SHP77 (cell line): ENCODE data around the gene ABI2.
A peak's percentile ranks its signal among the peaks of the same experiment; 100 is the strongest.
"Not testable (repeated sequence)": the region's sequence is repeated elsewhere in the genome, so short reads cannot be mapped to it uniquely, and the experiment has no call there.

Experiments
- DNase-seq, 2 experiments: peaks; one replicate each; lab custom pipeline; 2025; lab: John Stamatoyannopoulos, UW

Gene ABI2

GRCh38 chr2:203359450-203359849 lies 31.3 kb downstream of the ABI2 start:
- no peak for DNase-seq

DNA sequence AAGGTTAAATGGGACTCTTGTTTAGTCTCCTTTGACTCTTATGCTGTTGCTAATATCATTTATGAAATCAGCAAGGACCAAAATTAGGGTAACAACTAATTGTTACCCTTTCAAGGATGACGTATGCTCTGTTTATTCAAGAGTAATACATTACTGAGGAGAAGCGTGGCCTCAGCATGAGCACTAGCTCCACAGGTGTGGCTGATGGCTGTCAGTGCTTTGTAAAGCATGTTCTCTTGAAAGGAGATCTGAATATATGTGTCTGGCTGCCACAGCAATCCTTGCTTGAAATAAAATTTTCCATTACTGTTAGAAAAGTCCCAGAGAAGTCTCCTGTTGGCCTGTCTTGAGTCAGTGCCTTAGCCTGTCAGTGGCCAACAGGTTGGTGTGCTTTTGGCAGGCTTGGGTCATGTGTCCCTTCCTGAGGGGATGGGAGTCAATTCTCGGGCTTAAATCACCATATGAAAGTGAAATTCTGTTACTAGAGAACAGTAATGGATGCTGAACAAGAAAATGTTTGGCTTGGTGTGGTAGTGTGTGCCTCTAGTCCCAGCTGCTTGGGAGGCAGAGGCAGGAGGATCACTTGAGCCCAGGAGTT lies 32.7 kb downstream of the ABI2 start:
- DNase-seq, result peak in 1 of 2 experiments; percentile 3

DNA sequence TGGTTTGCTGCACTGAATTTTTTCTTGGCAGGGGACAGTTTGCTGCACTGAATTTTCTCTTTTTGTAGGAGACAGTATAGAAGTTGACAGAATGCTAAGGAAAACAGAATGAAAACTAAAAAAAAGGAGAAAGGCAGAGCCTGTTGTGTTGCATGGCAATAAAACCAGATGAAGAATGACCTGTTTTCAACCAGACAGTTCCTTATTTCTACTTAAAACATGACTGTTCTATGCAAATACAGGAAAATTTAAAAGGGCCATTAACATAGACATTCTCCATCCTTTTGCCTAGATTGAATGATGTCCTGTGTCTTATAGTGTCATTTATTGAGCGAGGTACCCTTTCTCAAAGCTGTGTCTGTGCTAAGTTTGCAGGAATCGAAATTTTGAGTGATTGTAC lies 33.3 kb downstream of the ABI2 start:
- no peak for DNase-seq

DNA sequence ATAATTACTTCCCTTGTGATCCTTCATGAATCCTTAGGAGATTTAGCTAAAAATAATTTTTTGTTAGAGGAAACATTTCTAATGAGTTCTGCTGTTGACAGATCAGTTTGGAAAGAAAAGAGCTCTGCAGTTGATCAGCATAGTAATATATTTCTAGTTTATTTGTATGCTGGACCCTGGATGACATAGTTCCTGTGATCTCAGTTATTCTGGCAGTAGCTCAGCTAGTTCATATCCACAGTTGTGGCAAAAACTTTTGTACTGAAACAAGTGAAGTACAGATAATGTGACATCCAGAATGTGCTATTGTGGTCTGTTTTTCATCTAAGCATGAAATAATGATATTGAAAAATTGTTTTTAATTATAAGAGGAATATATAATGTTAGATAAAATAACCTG lies 33.7 kb downstream of the ABI2 start:
- no peak for DNase-seq

DNA sequence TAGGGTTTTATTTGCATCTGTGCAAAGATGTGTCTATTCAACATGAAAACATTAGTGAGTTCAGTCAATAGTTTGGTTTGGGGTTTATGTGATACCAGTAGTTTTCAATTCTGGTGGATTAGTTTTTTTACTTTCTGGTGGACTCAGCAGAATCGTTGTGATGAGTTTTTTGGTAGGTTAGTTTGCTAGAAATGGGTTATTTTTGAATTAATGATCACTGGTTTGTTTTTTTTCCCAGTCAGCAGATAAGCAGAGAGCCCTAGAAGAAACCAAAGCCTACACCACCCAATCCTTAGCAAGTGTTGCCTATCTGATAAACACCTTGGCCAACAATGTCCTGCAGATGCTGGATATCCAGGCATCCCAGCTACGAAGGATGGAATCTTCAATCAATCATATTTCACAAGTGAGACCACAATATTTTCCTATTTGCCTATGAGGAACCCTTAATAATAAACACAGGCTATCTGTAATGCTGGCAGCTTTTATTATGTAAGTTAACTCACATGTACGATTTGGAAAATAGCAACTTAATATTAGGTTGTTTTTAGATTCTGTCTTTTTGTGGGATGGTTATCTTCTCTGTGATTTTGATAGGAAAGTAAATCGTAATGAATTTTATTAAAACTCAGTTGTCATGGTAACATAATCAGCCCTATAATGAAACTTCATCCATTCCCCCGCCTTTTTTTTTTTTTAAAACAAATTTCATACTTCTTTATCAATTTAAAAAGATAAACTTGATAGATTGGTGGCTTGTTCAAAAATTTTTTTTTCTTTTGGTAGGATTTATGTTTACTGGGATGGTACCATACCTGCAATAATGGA lies 38.7 kb downstream of the ABI2 start:
- no peak for DNase-seq

- DNase-seq, result not testable (repeated sequence)
Measured at GRCh38 chr2:203372706-203373105, 44.5 kb downstream of the ABI2 start.

DNA sequence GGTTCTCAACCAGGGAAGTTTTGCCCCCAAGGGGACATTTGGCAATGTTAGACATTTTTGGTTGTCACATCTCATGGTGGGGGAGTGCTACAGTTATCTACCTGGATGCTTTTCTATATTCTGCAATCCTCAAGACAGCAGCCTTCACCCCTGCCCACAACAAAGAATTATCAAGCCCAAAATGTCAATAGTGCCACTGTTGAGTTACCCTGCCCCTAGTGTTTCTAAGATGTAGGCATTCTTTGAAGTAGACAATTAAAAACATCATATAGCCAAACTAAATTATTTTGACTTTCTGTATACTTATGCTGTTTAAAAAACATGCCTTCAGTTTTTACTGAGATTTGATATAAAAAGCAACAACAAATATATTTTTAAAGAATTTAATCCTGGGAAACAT lies 48.0 kb downstream of the ABI2 start:
- DNase-seq, result no peak

- DNase-seq, result no peak
Measured at GRCh38 chr2:203379156-203379555, 51.0 kb downstream of the ABI2 start.

DNA sequence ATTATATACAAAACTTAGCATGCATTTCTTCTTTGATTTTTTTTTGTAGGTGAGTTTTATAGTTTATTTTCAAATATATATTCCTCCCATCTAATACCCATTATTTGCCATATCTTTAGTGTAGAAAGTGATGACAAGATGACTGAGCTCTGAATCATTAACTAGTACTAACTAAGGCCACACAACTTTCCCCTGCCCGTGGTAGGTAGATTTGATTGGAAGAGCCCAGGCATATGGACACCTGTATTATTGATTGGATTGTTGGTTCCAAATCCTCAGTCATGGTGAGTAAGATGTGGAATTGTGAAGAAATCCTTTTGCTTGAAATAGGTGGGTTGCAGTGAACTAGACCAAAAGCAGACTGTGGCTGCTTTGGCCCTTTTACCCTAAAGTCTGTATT lies 54.8 kb downstream of the ABI2 start:
- no peak for DNase-seq

DNA sequence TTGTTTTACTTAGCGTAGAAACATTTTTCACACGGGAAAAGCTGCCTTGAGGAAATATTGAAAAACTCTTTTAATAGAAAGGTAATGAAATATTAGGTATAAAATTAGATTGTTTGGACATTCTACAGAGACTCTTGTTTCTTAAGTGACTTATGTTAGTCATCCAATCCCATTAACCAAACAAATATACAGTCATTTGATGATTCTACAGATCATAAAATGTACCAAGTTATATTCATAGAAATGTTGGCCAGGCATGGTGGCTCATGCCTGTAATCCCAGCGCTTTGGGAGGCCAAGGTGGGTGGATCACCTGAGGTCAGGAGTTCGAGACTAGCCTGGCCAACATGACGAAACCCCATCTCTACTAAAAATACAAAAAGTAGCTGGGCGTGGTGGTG lies 60.0 kb downstream of the ABI2 start:
- not testable (repeated sequence) for DNase-seq

- DNase-seq, result no peak
Measured at GRCh38 chr2:203394519-203395227, 66.5 kb downstream of the ABI2 start.

DNA sequence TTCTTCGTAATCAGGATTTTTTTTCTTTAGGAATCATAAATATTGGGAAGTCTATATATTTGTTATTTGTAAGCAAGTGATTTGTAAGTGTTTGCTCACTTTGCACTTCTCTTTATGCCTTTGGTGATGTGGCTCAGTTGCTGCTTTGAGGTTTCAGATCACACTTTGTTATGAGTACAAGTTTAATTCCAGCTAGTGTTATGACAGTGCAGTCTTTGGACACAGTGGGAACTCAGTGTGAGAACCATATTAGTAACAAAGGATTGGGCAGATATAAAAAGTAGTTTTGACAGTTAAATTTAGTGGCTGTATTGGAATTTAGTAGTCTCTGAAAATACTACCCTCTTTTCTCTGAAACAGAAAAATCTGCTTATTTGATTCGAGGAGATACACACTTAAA lies 67.7 kb downstream of the ABI2 start:
- DNase-seq, result no peak

- DNase-seq, result no peak
Measured at GRCh38 chr2:203396667-203397066, 68.5 kb downstream of the ABI2 start.

DNA sequence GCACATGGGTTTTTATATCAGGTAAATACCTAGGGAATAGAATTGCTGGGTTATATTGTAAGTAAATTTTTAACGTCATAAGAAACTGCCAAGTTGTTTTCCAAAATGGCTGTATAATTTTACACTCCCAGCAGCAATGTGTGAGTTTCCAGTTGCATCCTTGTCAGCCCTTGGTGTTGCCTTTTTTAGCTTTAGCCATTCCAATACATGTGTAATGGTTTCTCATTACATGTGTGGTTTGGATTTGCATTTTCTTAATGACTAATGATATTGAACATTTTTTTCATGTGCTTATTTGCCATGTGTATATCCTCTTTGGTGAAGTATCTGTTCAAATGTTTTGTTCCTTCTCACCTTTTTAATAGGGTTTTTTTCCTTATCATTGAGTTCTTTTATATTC lies 70.8 kb downstream of the ABI2 start:
- no peak for DNase-seq

DNA sequence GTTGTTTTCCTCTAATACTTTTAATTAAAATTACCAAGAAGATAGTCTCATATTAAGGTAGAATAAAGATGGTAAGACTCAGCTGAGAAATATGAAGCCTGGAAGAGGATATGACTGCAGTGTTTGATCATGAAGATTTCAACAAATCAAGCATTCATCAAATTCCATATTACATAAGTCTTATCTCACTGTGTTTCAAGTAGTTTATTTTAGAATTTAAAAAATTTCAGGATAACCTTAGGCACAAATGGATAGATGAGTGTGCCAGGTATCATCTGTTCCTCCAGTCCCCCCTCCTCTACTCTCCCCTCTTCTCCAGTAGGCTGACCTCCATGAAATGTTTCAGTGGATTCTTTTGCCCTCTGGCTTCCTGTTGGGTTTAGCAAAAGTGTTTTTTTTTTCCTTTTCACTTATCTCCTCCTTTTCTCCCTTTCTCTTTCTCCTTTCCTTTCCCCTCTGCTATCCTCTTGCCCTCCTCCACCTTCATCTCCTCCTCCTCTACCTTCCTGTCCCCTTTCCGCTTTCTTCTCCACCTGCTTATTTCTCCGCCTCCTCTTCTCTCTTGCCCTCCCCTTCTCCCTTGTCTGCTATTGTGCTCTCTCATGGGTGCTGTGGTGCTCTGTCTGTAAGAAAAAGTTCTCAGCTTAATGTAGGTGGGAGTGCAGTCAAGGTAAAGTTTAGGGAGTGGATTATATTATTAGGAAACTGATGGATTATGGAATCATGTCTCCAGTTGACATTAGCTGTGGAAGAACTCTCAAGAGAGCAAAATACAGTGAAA lies 72.8 kb downstream of the ABI2 start:
- DNase-seq, result no peak

DNA sequence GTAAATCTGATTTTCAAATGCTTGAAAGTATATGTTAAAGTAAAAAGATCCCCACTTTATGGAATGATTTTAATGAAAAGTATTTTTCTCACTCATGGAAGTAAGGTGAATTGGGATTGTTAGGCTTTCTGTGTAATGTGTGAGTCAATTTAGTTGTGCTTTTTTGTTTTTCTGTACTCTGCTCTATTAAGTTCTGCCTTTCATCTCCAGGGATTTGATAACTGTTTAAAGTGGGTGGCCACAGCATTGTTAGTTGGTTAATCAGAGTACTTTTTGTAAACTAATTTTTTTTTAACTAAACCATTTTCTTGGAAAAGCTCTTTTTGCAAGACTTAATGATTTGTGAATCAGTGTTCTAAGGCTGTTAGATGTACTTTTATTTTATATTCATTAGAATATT lies 76.8 kb downstream of the ABI2 start:
- no peak for DNase-seq

- no peak for DNase-seq
Measured at GRCh38 chr2:203407496-203407895, 79.3 kb downstream of the ABI2 start.

GRCh38 chr2:203412546-203413331 lies 84.5 kb downstream of the ABI2 start:
- DNase-seq, result no peak

DNA sequence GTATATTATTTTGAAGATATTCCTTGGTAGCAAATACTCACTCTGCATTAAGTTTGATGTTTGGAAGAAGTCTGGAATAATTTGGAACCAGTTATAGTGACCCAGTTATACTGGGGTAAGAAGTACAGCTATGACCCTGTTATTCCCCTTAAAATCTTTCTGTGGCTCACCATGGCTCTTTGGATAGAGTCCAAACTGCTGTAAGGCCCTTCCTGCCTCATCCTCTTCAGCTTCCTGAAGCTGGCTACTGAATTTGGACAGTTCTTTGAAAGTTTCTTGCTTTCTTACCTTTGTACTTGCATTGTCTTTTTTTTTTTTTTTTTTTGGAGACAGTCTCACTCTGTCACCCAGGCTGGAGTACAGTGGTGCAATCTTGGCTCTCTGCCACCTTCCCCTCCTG lies 85.6 kb downstream of the ABI2 start:
- DNase-seq, result no peak

- DNase-seq, result no peak
Measured at GRCh38 chr2:203418271-203418670, 90.1 kb downstream of the ABI2 start.

- DNase-seq, result no peak
Measured at GRCh38 chr2:203427061-203427460, 98.9 kb downstream of the ABI2 start.

DNA sequence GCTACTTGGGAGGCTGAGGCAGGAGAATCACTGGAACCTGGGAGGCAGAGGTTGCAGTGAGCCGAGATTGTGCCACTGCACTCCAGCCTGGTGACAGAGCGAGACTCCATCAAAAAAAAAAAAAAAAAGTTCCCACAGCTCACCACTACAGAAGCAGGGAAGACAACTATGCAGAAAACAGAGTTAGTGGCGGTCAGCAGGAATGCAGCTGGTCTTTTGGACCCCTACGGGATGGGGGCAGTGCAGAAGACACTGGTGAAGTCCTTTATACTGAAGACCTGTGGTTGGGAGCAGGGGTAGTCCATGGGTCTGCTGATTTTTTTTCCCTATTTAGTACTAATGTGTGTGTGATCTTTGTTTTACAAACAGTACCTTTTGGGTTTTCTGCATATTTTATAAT lies 101.4 kb downstream of the ABI2 start:
- DNase-seq, result not testable (repeated sequence)
